Left ventricle myocardium inferior (tissue), 1 donor: ENCODE results near the gene FUT6. TPM values are rescaled to one million over a fixed set of nuclear protein-coding genes. Genes with fewer than 3 reads are reported as not detected.

Experiments
- DNase-seq: peaks from one replicate; pipeline ENCODE4 v3.0.0-alpha.2; 2020
- H3K27ac ChIP-seq: fragments of 200-600 bp; replicated peaks from 2 replicates; pipeline ENCODE4 v1.8.0; 2021
- H3K27me3 ChIP-seq: fragments of 200-600 bp; 2 replicates; pipeline ENCODE4 v1.8.0; 2021; ENCODE audit warnings: low read depth
- H3K36me3 ChIP-seq: fragments of 200-600 bp; 2 replicates; pipeline ENCODE4 v1.8.0; 2021
- H3K4me1 ChIP-seq: fragments of 200-600 bp; 2 replicates; pipeline ENCODE4 v1.8.0; 2021
- H3K4me3 ChIP-seq: fragments of 200-600 bp; 2 replicates; pipeline ENCODE4 v1.8.0; 2021; ENCODE audit warnings: mild to moderate bottlenecking, moderate library complexity
- H3K9me3 ChIP-seq: fragments of 200-600 bp; replicated peaks from 2 replicates; pipeline ENCODE4 v1.8.0; 2021
- intact Hi-C: fragments of 100-400 bp; cut with micrococcal nuclease; formaldehyde crosslinking; loops from one replicate; pipeline ENCODE4 v1.11.0; 2022
- total RNA-seq: library from RNA; stranded (reverse); fragmentation: NEBNext Ultra II Directional; extraction: Animal tissue kit (Norgen Biotek cat#: 25700); gene quantifications from one replicate; pipeline ENCODE4 v1.2.1, GENCODE V29; 2021
- TF ChIP-seq, protein P1 (sequence below): fragments of 200-600 bp; IDR thresholded peaks from 2 replicates; pipeline ENCODE4 v1.8.0; 2021; ENCODE audit warnings: antibody characterized with exemption, mild to moderate bottlenecking, borderline replicate concordance
- donor health status: DM: no; HTN: yes; CAD: no; lungs with severe emphysema.

The FUT6 gene
- total RNA-seq, 1 donor from 2014 or later, result not detected

- H3K36me3 ChIP-seq, result no peaks in the 10 kb centered on the region
- no peaks in the 10 kb centered on the region for H3K9me3 ChIP-seq
- H3K27me3 ChIP-seq, result peaks cover 27% of the 10 kb centered on the region
- peaks cover 21% of the 10 kb centered on the region for H3K4me1 ChIP-seq
- DNase-seq, result no peak
- TF ChIP-seq, protein P1, sequence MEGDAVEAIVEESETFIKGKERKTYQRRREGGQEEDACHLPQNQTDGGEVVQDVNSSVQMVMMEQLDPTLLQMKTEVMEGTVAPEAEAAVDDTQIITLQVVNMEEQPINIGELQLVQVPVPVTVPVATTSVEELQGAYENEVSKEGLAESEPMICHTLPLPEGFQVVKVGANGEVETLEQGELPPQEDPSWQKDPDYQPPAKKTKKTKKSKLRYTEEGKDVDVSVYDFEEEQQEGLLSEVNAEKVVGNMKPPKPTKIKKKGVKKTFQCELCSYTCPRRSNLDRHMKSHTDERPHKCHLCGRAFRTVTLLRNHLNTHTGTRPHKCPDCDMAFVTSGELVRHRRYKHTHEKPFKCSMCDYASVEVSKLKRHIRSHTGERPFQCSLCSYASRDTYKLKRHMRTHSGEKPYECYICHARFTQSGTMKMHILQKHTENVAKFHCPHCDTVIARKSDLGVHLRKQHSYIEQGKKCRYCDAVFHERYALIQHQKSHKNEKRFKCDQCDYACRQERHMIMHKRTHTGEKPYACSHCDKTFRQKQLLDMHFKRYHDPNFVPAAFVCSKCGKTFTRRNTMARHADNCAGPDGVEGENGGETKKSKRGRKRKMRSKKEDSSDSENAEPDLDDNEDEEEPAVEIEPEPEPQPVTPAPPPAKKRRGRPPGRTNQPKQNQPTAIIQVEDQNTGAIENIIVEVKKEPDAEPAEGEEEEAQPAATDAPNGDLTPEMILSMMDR, result no peak
- H3K4me3 ChIP-seq, result no peak overlapping the region
- no peak overlapping the region for H3K27ac ChIP-seq
- intact Hi-C loops, result no loop called here
Measured at GRCh38 chr19:5795382-5795919, 44.1 kb downstream of the FUT6 start.

GRCh38 chr19:5793188-5793587 lies 46.3 kb downstream of the FUT6 start:
- TF ChIP-seq, protein P1, result no peak
- Histone ChIP-seq H3K36me3 (peaks cover 19% of the 10 kb centered on the region), H3K4me3 (no peak overlapping the region), H3K27ac (no peak overlapping the region), H3K27me3 (peaks cover 6% of the 10 kb centered on the region), H3K9me3 (no peaks in the 10 kb centered on the region), H3K4me1 (peaks cover 14% of the 10 kb centered on the region)
- intact Hi-C loops, result no loop called here
- no peak for DNase-seq

DNA sequence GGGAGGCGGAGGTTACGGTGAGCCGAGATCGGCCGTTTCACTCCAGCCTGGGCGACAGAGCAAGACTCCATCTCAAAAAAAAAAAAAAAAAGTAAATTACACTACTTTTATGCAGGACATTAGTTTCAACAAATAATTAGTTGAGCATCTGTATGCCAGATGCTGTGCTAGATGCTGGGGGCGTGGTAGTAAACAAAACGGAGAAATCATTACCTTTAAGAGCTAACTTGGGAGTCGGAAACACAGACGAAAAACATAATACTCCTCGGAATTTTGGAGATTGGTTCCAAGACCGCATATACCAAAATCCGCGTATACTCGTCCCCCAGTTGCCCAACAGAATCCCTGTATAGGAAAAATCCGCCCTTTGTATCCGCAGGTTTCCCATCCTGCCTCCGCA lies 47.3 kb downstream of the FUT6 start:
- Histone ChIP-seq H3K4me3 (no peak overlapping the region), H3K4me1 (peaks cover 14% of the 10 kb centered on the region), H3K27ac (no peak overlapping the region), H3K9me3 (no peaks in the 10 kb centered on the region), H3K36me3 (peaks cover 28% of the 10 kb centered on the region), H3K27me3 (no peaks in the 10 kb centered on the region)
- DNase-seq, result no peak
- TF ChIP-seq, protein P1, result no peak
- intact Hi-C loops, result no loop called here

- Histone ChIP-seq H3K27ac (peak within 1 kb of the TSS; percentile 99), H3K9me3 (no peaks in the 10 kb centered on the region), H3K36me3 (peaks cover 42% of the 10 kb centered on the region), H3K4me1 (peaks cover 14% of the 10 kb centered on the region), H3K27me3 (no peaks in the 10 kb centered on the region), H3K4me3 (peak within 1 kb of the TSS; percentile 90)
- DNase-seq, result peak; percentile 97
- intact Hi-C loops, result no loop called here
- TF ChIP-seq, protein P1, result peak; percentile 9
Measured at GRCh38 chr19:5790559-5791520, 48.7 kb downstream of the FUT6 start, which contains the start of gene DUS3L. DUS3L (minus strand) TSS chr19:5791163; CDS start chr19:5791141, 22 bp downstream.

- DNase-seq, result no peak
- TF ChIP-seq, protein P1, result no peak
- Histone ChIP-seq H3K36me3 (peaks cover 50% of the 10 kb centered on the region), H3K4me3 (peak overlapping the region; percentile 90), H3K9me3 (no peaks in the 10 kb centered on the region), H3K27me3 (no peaks in the 10 kb centered on the region), H3K4me1 (peaks cover 14% of the 10 kb centered on the region), H3K27ac (peak overlapping the region; percentile 99)
- intact Hi-C loops, result no loop called here
Measured at GRCh38 chr19:5789886-5790558, 49.5 kb downstream of the FUT6 start.
